BJ (cell line): Measurements from ENCODE around the gene FBP1. TPM values are rescaled to one million over a fixed set of nuclear protein-coding genes. Genes with fewer than 3 reads are reported as not detected.

Experiments used
- CTCF ChIA-PET: fragments of 350-600 bp; formaldehyde crosslinking; extraction: SDS; loops from one replicate; lab custom pipeline; 2021; ENCODE audit warnings: antibody characterized with exemption, inconsistent platforms; lab: Yijun Ruan, JAX
- POLR2A ChIA-PET: fragments of 300-600 bp; sonication (Branson Sonifier 250); formaldehyde crosslinking; extraction: SDS; loops from one replicate; lab custom pipeline; 2021; ENCODE audit warnings: antibody characterized with exemption; lab: Charles Lee
- DNase-seq: peaks from one replicate; pipeline ENCODE4 v3.0.0-alpha.2; 2011; ENCODE audit warnings: low read depth
- H3K27me3 ChIP-seq: 2 replicates; pipeline ENCODE4 v1.6.0; 2011; ENCODE audit warnings: low read length; ENCODE audit not compliant: control insufficient read depth, insufficient read depth
- H3K36me3 ChIP-seq: 2 replicates; pipeline ENCODE4 v1.5.1; 2011; ENCODE audit warnings: low read length; ENCODE audit not compliant: control insufficient read depth, insufficient read depth
- H3K4me3 ChIP-seq: 2 replicates; pipeline ENCODE4 v1.5.1; 2011; ENCODE audit warnings: low read depth, mild to moderate bottlenecking, control low read depth, low read length
- CTCF ChIP-seq: IDR thresholded peaks from 2 replicates; pipeline ENCODE4 v1.5.1; 2011; ENCODE audit warnings: low read depth, mild to moderate bottlenecking, control low read depth, inconsistent platforms, low read length, moderate library complexity; ENCODE audit not compliant: insufficient read depth
- polyA plus RNA-seq: library from polyadenylated mRNA; depleted of rRNA; stranded (reverse); fragments of >200 nt; gene quantifications from 2 replicates; pipeline ENCODE4 v1.2.3, GENCODE V29; 2011

Gene FBP1
- polyA plus RNA-seq, 1 experiment: 0.15 TPM

- DNase-seq: no peak
- Histone ChIP-seq H3K27me3 (peaks cover 8% of the 10 kb centered on the region), H3K4me3 (no peak overlapping the region), H3K36me3 (no peaks in the 10 kb centered on the region)
- TF ChIP-seq CTCF: no peak
- CTCF ChIA-PET: interaction anchor here (1.0 kb wide), 1 partner anchor 14 kb away, joined by 4 read pairs; no protein-coding TSS in a partner anchor
- POLR2A ChIA-PET: no interaction called here
Measured at GRCh38 chr9:94643176-94643575, 3.9 kb upstream of the FBP1 start.

- CTCF ChIA-PET: no interaction called here
- Histone ChIP-seq H3K27me3 (peaks cover 10% of the 10 kb centered on the region), H3K4me3 (no peak overlapping the region), H3K36me3 (no peaks in the 10 kb centered on the region)
- DNase-seq: no peak
- POLR2A ChIA-PET: no interaction called here
- TF ChIP-seq CTCF: no peak
Measured at GRCh38 chr9:94642501-94642900, 3.2 kb upstream of the FBP1 start.

GRCh38 chr9:94639999-94640376, 670 bp upstream of the FBP1 start:
- no peaks in the 10 kb centered on the region for H3K36me3 ChIP-seq
- ChIA-PET POLR2A (no interaction called here), CTCF (interaction anchor here (0.7 kb wide), 2 partner anchors 126 to 490 kb away, joined by 3 read pairs; no protein-coding TSS in a partner anchor)
- peak overlapping the region; percentile 42; the same call in 1 of the 2 replicates for H3K4me3 ChIP-seq
- H3K27me3 ChIP-seq: peaks cover 10% of the 10 kb centered on the region
- no peak for TF ChIP-seq CTCF
- no peak for DNase-seq

GRCh38 chr9:94638335-94639060, 820 bp downstream of the FBP1 start:
- H3K4me3 ChIP-seq: no peak overlapping the region
- ChIA-PET POLR2A (no interaction called here), CTCF (no interaction called here)
- H3K36me3 ChIP-seq: no peaks in the 10 kb centered on the region
- no peak for DNase-seq
- H3K27me3 ChIP-seq: peaks cover 10% of the 10 kb centered on the region
- no peak for TF ChIP-seq CTCF

- ChIA-PET CTCF (interaction anchor here (0.8 to 1.2 kb wide), 3 partner anchors 9 to 535 kb away, joined by 3 to 4 read pairs (median 3); no protein-coding TSS in a partner anchor), POLR2A (no interaction called here)
- Histone ChIP-seq H3K27me3 (peaks cover 2% of the 10 kb centered on the region), H3K36me3 (no peaks in the 10 kb centered on the region), H3K4me3 (no peak overlapping the region)
- TF ChIP-seq CTCF: no peak
- peak; percentile 17 for DNase-seq
Measured at GRCh38 chr9:94632737-94633136, 6.6 kb downstream of the FBP1 start.
